SKM-1 treated with dmso at 0.1 percent for 144 hours (cell line): ENCODE measurements around the gene LMCD1.

Experiments
- DNase-seq: peaks from one replicate; lab custom pipeline; 2025; ENCODE audit not compliant: unreplicated experiment; lab: John Stamatoyannopoulos, UW

LMCD1 gene

GRCh38 chr3:8482960-8483665 is 18.5 kb upstream of the LMCD1 start:
- DNase-seq: no peak

DNA sequence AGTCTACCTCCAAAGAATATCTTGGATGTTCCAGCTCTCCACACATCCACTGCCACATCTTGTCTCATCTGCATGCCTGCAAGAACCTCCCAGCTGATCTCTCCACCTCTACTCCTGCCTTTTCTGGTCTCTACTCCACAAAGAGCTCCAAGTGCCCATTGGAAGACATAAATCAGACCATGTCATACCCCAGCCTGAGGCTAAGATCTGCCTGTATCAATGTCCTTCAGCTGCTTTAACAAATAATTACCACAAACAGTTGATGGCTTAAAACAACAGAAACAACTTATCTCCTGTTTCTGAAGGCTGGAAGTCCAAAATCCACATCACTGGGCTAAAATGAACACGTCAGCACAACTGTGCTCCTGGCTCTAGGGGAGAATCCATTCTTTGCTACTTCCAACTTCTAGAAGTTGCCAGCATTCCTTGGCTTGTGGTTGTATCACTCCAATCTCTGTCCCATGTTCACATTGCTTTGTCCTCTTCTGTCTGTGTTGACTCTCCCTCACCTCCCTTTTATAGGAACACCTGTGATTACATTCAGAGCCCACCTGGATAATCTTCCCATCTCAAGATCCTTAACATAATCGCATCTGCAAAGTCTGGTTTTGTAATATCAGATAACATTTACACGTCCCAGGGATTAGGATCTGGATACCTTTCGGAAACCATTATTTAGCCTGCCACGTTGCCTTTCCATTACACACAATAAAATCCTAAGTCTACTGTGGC is 17.0 kb upstream of the LMCD1 start:
- DNase-seq: no peak

DNA sequence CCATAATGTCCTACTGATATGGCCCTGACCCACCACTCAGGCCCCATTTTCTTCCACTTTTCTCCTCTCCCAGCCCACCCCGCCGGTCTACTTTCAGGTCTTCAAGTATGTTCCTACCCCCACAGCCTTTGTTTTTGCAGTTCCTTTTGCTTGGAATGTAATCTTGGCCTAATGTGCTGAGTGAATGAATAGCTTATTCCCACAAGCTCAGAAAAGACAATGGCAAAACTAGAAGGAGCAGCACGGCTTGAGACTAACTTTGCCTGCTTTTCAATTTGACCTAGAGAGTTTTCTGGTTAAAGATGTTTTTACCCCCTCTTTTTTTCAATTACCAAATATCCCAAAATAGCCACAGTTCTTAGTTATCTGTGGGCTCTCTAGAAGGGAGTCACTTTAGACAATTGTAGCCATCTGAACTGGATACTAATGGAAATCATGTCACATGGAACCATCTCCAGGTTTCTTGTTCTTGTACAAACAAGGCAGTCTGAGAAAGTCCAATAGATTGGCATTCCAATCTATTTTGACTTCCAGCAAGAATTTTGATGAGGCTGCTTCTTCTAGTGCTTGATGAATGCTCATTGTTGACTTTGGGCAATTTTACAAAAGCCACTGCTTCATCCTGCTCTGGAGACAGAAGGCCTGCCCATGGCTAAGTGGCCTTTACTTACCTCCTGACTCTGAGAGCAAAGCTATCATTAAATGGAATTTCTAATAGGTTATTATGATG is 16.3 kb upstream of the LMCD1 start:
- no peak for DNase-seq

- no peak for DNase-seq
Measured at GRCh38 chr3:8485943-8486342, 15.7 kb upstream of the LMCD1 start.

GRCh38 chr3:8486434-8486833 is 15.2 kb upstream of the LMCD1 start:
- DNase-seq: no peak

GRCh38 chr3:8486936-8487335 is 14.7 kb upstream of the LMCD1 start:
- DNase-seq: no peak

- DNase-seq: peak; percentile 9
Measured at GRCh38 chr3:8488411-8488810, 13.2 kb upstream of the LMCD1 start.

DNA sequence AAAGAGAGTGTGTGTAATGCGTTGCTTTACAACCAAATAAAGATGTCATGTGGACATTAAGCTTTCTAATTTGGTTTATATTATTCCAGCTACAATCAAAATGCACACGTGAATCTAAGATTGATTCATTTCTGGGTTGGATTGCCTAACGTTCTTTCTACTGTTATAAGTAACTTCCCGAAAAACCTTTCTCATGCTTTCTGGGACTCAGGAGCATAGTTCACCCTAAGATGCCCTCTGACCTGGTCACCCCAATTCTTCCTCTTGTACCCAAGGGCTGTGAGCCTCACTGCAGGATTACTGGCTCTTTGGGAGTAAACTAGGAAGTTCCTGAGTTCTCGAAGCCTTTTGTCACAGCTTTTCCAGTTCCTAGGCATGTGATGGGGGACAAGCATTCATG is 12.7 kb upstream of the LMCD1 start:
- DNase-seq: peak; percentile 42

GRCh38 chr3:8489278-8489792 is 12.3 kb upstream of the LMCD1 start:
- DNase-seq: peak; percentile 42

DNA sequence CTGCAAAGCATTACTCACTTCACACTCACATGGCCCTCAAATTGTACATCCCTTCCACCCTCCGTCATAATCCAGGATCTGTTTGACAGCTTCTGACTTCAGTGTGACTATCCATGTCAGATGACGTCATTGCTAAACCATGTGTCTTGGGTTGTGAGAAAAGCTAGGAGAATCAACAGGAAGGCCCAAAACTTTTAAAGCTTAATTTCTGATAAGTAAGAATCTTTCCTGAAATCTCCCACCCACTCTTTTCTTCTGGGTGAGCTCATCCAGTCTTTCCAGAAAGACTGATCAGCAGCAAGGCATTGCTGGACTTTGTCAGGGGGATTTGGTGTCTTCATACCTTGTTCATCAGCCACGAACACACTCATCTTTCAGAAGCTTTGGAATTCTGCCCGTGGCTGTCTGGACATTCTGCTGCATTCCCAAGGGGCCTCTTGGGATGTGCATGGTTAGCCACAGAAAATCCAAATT is 11.5 kb upstream of the LMCD1 start:
- no peak for DNase-seq

DNA sequence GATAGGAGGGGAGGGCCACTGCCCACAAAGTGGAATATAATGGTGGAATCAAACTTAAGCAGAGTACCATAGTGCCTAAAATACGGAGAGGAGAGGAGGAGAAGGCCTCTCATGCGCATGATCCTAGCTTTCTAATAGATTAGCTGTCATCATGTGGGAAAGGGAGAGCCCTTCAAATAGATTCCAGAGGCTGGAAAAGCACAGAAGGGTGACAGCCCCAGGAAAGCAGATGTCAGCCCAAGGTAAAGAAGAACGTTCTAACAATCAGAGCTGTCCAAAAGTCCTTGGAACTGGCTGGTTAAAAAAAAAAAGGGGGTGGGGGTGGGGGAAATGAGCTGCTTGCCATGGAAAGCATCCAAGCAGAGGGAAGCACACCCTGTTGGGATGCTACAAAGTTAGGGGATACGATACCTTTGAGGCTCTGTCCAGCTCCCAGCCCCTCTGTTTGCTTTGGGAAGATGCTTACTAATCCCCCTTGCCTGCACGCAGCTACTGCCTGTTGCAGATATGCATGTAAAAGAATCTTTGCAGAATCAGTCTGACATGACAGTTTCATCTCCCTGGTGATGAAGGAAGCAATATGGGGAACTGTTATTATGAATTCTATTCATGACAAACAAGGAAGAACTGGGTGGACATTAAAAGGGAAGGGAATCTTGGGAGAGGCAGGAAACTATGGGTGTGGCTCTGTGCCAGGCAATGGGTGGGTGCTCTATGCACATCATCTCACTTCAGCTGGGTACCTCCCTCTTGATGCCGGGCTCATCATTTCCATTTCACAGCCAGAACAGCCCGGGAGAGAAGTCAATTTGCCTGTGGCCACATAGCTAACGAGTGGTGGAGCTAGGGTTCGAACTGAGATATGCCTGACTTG is 10.1 kb upstream of the LMCD1 start:
- DNase-seq: no peak

- no peak for DNase-seq
Measured at GRCh38 chr3:8492744-8493511, 8.7 kb upstream of the LMCD1 start.

DNA sequence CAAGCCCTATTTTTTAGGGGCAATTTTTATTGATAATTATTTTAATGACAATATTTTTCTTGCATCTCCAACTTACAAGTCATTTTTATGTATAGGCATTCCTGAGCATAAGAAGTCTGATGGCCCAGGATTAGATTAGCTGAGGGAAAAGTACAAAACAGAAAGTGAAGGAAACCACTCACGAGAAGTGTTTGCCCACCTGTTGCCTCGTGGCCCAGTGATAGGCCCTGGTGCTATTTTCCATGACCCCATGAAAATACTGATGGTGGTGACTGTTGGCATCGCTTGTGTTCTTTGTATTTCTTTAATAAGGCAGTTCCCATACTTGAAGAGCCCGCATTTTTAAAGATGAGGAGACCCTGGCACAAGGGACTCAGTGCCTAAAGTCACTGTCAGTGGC is 7.9 kb upstream of the LMCD1 start:
- DNase-seq: no peak

GRCh38 chr3:8494327-8494726 is 7.3 kb upstream of the LMCD1 start:
- no peak for DNase-seq

GRCh38 chr3:8497582-8497981 is 4.0 kb upstream of the LMCD1 start:
- DNase-seq: no peak

- DNase-seq: no peak
Measured at GRCh38 chr3:8499181-8499611, 2.4 kb upstream of the LMCD1 start.

DNA sequence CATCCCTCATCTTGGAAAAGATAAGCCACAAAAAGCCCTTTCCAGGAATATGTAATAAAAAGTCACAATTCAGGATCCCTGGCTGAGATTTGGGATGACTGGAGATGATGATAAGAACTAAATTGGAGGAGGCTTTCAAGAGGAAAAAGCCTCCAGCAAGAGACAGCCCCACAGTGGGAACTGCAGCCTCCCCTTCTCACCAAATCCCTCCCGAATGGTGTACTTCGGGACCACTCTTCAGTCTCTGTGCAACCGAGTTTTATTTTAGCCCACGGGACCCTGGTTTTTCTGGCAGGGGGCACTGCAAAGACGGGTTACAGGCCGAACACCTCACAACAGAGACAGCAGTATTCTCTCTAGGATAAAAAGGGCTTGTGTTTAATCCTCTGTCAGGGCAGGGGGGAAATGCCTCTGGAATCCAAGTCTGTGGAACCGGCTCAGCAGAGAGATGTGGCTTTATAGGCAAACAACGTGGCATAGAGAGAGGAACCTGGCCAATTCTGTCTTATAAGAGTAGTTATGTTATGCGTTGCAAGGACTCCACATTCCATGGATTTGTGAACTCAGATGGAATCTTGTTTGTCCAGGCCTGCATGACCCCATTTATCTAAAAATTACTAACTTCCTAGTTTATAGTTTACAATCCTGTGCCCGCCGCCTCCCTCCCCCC is 1.2 kb upstream of the LMCD1 start:
- no peak for DNase-seq

DNA sequence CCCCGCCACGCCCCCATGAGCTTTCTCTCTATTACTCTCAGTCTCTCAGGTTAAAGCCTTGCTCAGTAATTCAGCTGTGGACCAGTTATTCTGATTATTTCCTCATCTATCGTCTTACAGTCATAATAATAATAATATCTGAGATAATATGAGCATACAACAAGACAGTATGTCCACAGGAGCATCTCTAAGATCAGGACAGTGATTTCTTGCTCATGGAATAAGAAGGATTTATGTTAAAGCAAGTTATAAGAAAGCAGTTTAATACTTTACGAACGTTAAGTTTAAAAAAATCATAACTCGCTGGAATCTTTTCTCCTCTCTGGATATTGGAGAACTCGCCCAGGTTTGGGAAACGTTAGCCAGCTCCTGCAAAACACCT is 643 bp upstream of the LMCD1 start:
- DNase-seq: no peak

GRCh38 chr3:8503461-8503860 is 1.8 kb downstream of the LMCD1 start:
- DNase-seq: no peak
